Neural progenitor cell (in vitro differentiated cells): ENCODE data around the gene PKP2. TPM values are rescaled to one million over a fixed set of nuclear protein-coding genes. Genes with fewer than 3 reads are reported as not detected.

Experiments used
- DNase-seq: peaks from one replicate; pipeline ENCODE4 v3.0.0-alpha.2; 2016; ENCODE audit warnings: low spot score
- H2AFZ ChIP-seq: fragments of 200-600 bp; sonication (generic); replicated peaks from 2 replicates; pipeline ENCODE4 v1.6.1; 2016; ENCODE audit warnings: antibody characterized with exemption
- H3F3A ChIP-seq: fragments of 200-600 bp; sonication (generic); 2 replicates; pipeline ENCODE4 v1.6.1; 2016; ENCODE audit warnings: antibody characterized with exemption, low read depth
- H3K27ac ChIP-seq: fragments of 200-600 bp; sonication (generic); 2 replicates; pipeline ENCODE4 v1.5.1; 2016; ENCODE audit warnings: mild to moderate bottlenecking
- H3K27me3 ChIP-seq: fragments of 200-600 bp; sonication (generic); 2 replicates; pipeline ENCODE4 v1.6.1; 2016; ENCODE audit warnings: mild to moderate bottlenecking, moderate library complexity
- H3K36me3 ChIP-seq: fragments of 200-600 bp; sonication (generic); 2 replicates; pipeline ENCODE4 v1.5.1; 2016
- H3K4me1 ChIP-seq: fragments of 200-600 bp; sonication (generic); 2 replicates; pipeline ENCODE4 v1.6.1; 2016; ENCODE audit warnings: mixed run types
- H3K4me2 ChIP-seq: fragments of 200-600 bp; sonication (generic); 2 replicates; pipeline ENCODE4 v1.6.1; 2016
- H3K4me3 ChIP-seq: fragments of 200-600 bp; sonication (generic); 2 replicates; pipeline ENCODE4 v1.5.1; 2016
- H3K79me2 ChIP-seq: fragments of 200-600 bp; sonication (generic); 2 replicates; pipeline ENCODE4 v1.6.1; 2016; ENCODE audit warnings: low read depth
- H3K9ac ChIP-seq: fragments of 200-600 bp; sonication (generic); 2 replicates; pipeline ENCODE4 v1.6.1; 2016
- H3K9me3 ChIP-seq: fragments of 200-600 bp; sonication (generic); 2 replicates; pipeline ENCODE4 v1.5.1; 2016; ENCODE audit warnings: low read depth
- H4K20me1 ChIP-seq: fragments of 200-600 bp; sonication (generic); 2 replicates; pipeline ENCODE4 v1.6.1; 2016; ENCODE audit warnings: low read depth
- H3K27ac Mint-ChIP-seq: 3 replicates; pipeline ENCODE4 v1.8.0; 2021; ENCODE audit warnings: mixed read lengths
- H3K27me3 Mint-ChIP-seq: 2 replicates; pipeline ENCODE4 v1.8.0; 2022; ENCODE audit warnings: low read depth, mild to moderate bottlenecking, inconsistent platforms, moderate library complexity, mixed read lengths; ENCODE audit not compliant: insufficient read depth
- H3K36me3 Mint-ChIP-seq: 3 replicates; pipeline ENCODE4 v1.8.0; 2021; ENCODE audit warnings: mixed read lengths
- H3K4me1 Mint-ChIP-seq: 3 replicates; pipeline ENCODE4 v1.8.0; 2021; ENCODE audit warnings: mixed read lengths
- H3K4me3 Mint-ChIP-seq: 3 replicates; pipeline ENCODE4 v1.8.0; 2021; ENCODE audit warnings: mild to moderate bottlenecking, moderate library complexity, mixed read lengths
- H3K9me3 Mint-ChIP-seq: 3 replicates; pipeline ENCODE4 v1.8.0; 2020; ENCODE audit warnings: mixed read lengths
- EZH2 ChIP-seq: fragments of 200-600 bp; sonication (generic); IDR thresholded peaks from 2 replicates; pipeline ENCODE4 v1.6.1; 2017; ENCODE audit warnings: antibody characterized with exemption, mild to moderate bottlenecking, moderate library complexity
- EZH2phosphoT487 ChIP-seq: fragments of 200-600 bp; sonication (generic); IDR thresholded peaks from 2 replicates; pipeline ENCODE4 v1.6.1; 2017; ENCODE audit warnings: antibody characterized with exemption
- total RNA-seq: library from RNA; depleted of rRNA; stranded (reverse); fragments of >200 nt; gene quantifications from 2 replicates; pipeline ENCODE4 v1.2.3, GENCODE V29; 2015; ENCODE audit warnings: low replicate concordance
- TF ChIP-seq, protein P1 (sequence below): fragments of 200-600 bp; sonication (generic); IDR thresholded peaks from 2 replicates; pipeline ENCODE4 v1.5.1; 2017; ENCODE audit warnings: antibody characterized with exemption, mild to moderate bottlenecking

The PKP2 gene
- total RNA-seq, 1 donor from 2014 or later = 10.6 TPM

DNA sequence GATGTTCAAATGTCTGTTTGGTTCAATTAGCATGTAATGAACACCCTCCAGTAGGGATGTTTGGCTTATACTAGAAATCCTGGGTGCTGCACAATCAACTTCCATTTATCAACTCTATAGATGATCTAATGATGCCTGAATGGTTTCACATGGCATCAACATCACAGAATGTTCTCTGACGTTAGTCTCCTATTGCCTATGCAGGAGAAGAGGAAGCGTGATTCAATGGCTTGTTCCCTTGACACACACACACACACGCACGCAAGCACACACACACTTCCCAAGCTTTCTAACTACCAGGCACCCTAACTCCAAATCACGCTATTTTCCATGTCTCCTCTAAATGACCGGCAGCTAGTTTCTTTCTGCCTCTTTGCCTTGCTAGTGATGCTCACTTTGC is 49.3 kb downstream of the PKP2 start:
- peaks cover 20% of the 10 kb centered on the region for H3K4me1 ChIP-seq

DNA sequence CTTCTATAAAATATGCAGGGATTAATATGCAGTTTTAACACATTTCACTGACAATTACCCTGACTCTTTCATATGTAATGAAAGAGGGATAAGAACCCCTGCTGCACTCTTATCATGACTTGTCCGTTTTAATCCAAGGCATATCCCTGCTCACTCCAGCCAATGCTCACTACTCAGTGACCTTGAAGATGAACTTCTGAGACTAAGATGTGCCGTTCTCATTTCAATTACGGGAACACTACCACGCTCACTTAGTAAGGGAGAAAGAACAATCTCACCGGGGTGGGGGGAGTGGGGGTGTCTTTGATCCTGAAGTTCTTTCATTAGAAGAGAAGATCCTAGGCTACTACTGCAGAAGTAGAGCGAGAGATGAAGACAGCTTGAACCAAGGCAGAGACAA is 50.5 kb downstream of the PKP2 start:
- DNase-seq = no peak
- Mint-ChIP-seq H3K27me3 (peaks cover 2% of the 10 kb centered on the region), H3K36me3 (peaks cover 2% of the 10 kb centered on the region), H3K27ac (no peak overlapping the region), H3K9me3 (no peaks in the 10 kb centered on the region), H3K4me1 (peaks cover 7% of the 10 kb centered on the region), H3K4me3 (no peak overlapping the region)
- TF ChIP-seq, protein P1, sequence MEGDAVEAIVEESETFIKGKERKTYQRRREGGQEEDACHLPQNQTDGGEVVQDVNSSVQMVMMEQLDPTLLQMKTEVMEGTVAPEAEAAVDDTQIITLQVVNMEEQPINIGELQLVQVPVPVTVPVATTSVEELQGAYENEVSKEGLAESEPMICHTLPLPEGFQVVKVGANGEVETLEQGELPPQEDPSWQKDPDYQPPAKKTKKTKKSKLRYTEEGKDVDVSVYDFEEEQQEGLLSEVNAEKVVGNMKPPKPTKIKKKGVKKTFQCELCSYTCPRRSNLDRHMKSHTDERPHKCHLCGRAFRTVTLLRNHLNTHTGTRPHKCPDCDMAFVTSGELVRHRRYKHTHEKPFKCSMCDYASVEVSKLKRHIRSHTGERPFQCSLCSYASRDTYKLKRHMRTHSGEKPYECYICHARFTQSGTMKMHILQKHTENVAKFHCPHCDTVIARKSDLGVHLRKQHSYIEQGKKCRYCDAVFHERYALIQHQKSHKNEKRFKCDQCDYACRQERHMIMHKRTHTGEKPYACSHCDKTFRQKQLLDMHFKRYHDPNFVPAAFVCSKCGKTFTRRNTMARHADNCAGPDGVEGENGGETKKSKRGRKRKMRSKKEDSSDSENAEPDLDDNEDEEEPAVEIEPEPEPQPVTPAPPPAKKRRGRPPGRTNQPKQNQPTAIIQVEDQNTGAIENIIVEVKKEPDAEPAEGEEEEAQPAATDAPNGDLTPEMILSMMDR = no peak
- TF ChIP-seq EZH2phosphoT487 (no peak), EZH2 (no peak)
- Histone ChIP-seq H3K9ac (no peak overlapping the region), H3K27me3 (no peaks in the 10 kb centered on the region), H3K9me3 (no peaks in the 10 kb centered on the region), H2AFZ (no peak overlapping the region), H3K79me2 (no peaks in the 10 kb centered on the region), H3F3A (peaks cover 34% of the 10 kb centered on the region), H3K4me2 (no peak overlapping the region), H3K4me3 (no peak overlapping the region), H3K36me3 (no peaks in the 10 kb centered on the region), H4K20me1 (no peaks in the 10 kb centered on the region), H3K27ac (no peak overlapping the region), H3K4me1 (peaks cover 20% of the 10 kb centered on the region)

More for the DNA sequence above, 49.3 kb downstream of the PKP2 start:
- Histone ChIP-seq H2AFZ (no peak overlapping the region), H4K20me1 (no peaks in the 10 kb centered on the region), H3F3A (peaks cover 29% of the 10 kb centered on the region), H3K4me2 (no peak overlapping the region), H3K9ac (no peak overlapping the region), H3K79me2 (no peaks in the 10 kb centered on the region), H3K36me3 (no peaks in the 10 kb centered on the region), H3K9me3 (no peaks in the 10 kb centered on the region), H3K27ac (no peak overlapping the region), H3K4me3 (no peak overlapping the region), H3K27me3 (no peaks in the 10 kb centered on the region)
- H3K27ac Mint-ChIP-seq = no peak overlapping the region
- H3K4me1 Mint-ChIP-seq = peaks cover 10% of the 10 kb centered on the region
- H3K27me3 Mint-ChIP-seq = peaks cover 3% of the 10 kb centered on the region
- DNase-seq = no peak
- H3K36me3 Mint-ChIP-seq = peaks cover 2% of the 10 kb centered on the region
- H3K4me3 Mint-ChIP-seq = no peak overlapping the region
- TF ChIP-seq, protein P1 = no peak
- TF ChIP-seq EZH2 (no peak), EZH2phosphoT487 (no peak)
- H3K9me3 Mint-ChIP-seq = no peaks in the 10 kb centered on the region

DNA sequence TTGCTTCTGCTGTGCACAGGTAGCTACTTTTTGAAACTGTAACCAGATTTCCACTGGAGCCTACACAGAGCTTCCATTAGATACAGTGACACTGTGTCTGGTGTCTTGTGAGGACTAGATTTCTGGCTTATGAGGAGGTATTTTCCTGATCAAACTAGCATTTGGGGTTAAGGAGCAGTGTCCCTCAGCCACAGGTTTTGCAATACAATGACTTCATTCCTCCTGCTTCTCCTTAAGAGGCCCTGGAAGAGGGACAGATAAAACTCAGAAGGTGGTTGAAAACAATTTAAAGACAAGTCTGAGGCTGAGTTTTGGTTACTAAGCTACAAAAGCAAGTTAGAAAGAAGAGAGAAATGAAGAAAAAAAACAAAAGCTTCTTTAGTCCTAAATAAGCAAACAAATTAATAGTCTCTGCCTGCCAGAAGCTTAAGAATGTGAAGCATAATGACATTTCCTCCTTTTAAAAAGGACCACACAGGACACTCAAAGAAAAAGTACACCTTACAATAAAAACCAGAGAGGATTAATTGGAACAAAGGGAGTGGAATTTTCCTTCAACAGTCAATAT is 53.0 kb downstream of the PKP2 start:
- Histone ChIP-seq H3K27me3 (no peaks in the 10 kb centered on the region), H2AFZ (no peak overlapping the region), H3K36me3 (no peaks in the 10 kb centered on the region), H3K4me3 (peak overlapping the region; percentile 19), H3K27ac (peak overlapping the region; percentile 87), H3K4me1 (peaks cover 27% of the 10 kb centered on the region), H3K9ac (no peak overlapping the region), H3K79me2 (no peaks in the 10 kb centered on the region), H3K9me3 (no peaks in the 10 kb centered on the region), H3K4me2 (peak overlapping the region; percentile 24), H3F3A (peaks cover 34% of the 10 kb centered on the region), H4K20me1 (no peaks in the 10 kb centered on the region)
- peak; percentile 31 for DNase-seq
- TF ChIP-seq EZH2 (no peak), EZH2phosphoT487 (no peak)
- TF ChIP-seq, protein P1 = no peak
- Mint-ChIP-seq H3K27ac (peak overlapping the region; percentile 9), H3K36me3 (no peaks in the 10 kb centered on the region), H3K9me3 (no peaks in the 10 kb centered on the region), H3K4me1 (peaks cover 7% of the 10 kb centered on the region), H3K27me3 (peaks cover 2% of the 10 kb centered on the region), H3K4me3 (no peak overlapping the region)
